HG03159 (cell line): ENCODE data around the gene ZNF473.
"Not testable (repeated sequence)": the region's sequence is repeated elsewhere in the genome, so short reads cannot be mapped to it uniquely, and the experiment has no call there.

ENCODE experiments used
- ATAC-seq: cut with Tn5 transposase; IDR thresholded peaks from one replicate; pipeline ENCODE4 v1.9.1; 2021; ENCODE audit warnings: mild to moderate bottlenecking, moderate library complexity; ENCODE audit not compliant: unreplicated experiment

Gene ZNF473

DNA sequence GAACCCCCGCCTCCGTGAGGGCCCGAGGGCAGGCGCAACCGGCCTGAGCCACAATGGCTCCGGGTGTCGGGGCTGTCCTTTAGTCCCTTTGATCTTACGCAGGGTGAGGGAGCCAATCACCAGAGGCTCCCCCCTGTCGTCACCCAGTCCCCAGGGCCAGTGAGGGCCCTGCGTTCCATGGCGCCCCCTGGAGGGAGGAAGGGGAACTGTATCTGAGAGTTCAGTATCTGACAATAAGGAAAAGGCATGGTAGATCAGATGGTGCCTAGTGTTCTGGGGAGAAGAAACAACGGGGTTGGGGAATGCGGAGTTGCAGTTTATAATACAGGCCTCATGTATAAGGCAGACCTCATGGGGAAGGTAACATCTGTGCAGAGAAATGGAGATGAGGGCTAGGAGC, 72.1 kb downstream of the ZNF473 start:
- not testable (repeated sequence) for ATAC-seq

DNA sequence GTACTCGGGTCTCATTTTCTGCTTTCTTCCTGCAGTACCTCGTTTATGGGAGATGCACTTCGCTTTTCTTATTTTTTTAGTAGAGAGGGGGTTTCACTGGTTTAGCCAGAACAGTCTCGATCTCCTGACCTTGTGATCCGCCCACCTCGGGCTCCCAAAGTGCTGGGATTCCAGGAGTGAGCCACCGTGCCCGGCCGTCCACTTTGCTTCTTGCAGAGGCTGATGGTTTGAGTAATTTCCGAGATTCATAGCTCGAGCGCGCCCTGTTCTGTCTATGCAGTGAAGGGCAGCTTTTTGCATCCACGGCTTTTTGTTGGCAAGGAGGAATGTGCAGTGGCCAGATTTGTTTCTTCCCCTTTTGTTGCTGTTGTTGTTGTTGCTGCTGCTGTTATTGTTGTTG, 73.1 kb downstream of the ZNF473 start:
- not testable (repeated sequence) for ATAC-seq

DNA sequence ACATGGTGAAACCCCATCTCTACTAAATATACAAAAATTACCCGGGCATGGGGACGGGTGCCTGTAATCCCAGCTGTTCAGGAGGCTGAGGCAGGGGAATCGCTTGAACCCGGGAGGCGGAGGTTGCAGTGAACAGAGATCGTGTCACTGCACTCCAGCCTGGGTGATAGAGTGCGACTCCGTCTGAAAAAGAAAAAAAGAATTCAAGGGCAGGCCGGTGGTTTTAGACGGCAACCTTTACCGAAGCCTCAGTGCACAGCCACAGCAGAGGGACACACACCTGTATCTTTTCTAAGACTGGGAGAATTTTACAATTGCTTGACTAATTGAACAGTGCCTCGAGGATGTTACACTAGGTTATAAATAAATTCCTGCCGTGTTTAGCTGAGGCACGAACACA, 73.9 kb downstream of the ZNF473 start:
- ATAC-seq: not testable (repeated sequence)

DNA sequence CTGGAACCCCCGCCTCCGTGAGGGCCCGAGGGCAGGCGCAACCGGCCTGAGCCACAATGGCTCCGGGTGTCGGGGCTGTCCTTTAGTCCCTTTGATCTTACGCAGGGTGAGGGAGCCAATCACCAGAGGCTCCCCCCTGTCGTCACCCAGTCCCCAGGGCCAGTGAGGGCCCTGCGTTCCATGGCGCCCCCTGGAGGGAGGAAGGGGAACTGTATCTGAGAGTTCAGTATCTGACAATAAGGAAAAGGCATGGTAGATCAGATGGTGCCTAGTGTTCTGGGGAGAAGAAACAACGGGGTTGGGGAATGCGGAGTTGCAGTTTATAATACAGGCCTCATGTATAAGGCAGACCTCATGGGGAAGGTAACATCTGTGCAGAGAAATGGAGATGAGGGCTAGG, 75.1 kb downstream of the ZNF473 start:
- not testable (repeated sequence) for ATAC-seq
